A549 treated with dexamethasone at 1 μM for 4 hours (cell line): ENCODE measurements around the gene MFSD11. TPM values are rescaled to one million over a fixed set of nuclear protein-coding genes. Genes with fewer than 3 reads are reported as not detected.

Source experiments
- total RNA-seq: library from RNA; stranded (reverse); fragments of 200-300 nt; extraction: Qiagen RNA extraction; gene quantifications from 5 replicates; pipeline ENCODE4 v1.2.3, GENCODE V29; 2022

The MFSD11 gene
- total RNA-seq = 17.3 to 22.8 TPM (median 21.0 TPM) in 5 replicates

DNA sequence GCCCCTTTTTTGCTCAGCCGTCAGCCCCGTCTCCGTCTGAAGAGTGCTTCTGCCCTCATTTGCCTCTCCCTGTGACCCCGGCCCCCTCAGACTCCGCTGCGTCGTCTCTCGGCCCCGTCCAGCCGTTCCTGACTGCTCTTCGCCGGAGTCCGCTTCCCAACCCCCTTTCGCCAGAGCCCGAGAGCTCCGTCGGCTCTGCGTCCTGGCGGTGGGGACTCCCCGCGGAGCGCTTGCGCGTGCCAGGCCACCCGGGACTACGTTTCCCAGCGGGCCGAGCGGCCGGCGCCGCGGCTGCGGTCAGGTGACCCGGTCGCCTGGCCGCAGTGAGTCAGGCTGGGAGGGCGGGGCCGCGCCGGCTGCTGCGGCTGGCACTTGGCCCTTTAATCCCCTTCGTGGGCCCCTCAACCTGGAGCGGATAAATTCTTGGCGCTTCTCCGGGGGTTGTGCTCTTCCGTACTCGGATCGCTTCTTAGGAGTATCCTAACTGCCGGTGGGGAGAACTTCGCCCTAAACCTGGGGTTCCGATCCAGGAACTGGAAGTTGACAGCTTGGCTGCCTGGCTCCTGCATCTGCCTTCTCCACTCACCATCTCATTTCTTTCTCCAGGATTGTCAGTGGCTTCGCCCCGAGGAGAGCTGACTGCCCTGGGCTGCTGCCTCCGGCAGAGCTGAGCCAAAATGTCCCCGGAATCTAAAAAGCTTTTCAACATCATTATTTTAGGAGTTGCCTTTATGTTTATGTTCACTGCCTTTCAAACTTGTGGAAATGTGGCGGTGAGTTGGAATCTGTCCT, at the start of gene MFSD11:
TSS of gene MFSD11 (plus strand) at position 444 of the 792 bp plus-strand sequence. CDS start at position 678, 234 bp downstream.

DNA sequence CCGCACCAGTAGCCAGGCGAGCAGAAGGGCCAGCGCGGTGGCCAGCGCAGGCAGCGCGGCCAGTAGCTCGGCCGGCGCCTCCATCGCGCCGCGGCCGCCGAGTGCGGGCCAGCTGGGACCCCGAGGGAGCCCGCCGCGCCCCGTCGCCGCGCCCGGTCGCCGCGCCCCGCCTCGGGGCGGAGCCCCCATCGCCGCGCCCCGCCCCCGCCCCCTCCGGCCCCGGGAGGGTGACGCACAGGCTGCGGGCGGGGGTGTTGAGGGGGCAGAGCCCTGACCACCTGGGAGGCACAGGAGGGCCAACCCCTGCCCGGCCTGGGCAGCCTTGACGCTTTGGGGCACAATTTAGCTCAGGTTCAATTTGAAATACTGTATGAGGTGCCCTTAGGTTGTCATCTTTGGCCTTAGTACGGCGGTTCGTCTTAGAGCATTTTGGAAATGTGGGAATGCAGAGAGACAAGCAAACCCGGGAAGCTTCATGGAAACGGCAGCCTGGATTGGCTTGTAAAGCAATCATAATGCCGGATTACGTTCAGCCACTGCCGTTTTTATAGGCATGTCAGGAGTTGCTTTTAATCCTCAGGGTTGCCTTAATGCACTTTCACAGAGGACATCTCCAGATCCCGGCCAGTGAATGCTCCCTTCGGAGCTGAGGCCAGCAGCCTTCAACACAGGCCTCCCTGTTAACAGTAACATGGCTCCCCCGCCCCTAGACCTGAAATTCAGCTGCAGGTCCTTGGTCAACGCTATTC, 26.9 kb upstream of the MFSD11 start, which contains the start of gene MXRA7:
TSS of gene MXRA7 (minus strand) at position 103 of the 749 bp plus-strand sequence. CDS start at position 84, 19 bp downstream.

DNA sequence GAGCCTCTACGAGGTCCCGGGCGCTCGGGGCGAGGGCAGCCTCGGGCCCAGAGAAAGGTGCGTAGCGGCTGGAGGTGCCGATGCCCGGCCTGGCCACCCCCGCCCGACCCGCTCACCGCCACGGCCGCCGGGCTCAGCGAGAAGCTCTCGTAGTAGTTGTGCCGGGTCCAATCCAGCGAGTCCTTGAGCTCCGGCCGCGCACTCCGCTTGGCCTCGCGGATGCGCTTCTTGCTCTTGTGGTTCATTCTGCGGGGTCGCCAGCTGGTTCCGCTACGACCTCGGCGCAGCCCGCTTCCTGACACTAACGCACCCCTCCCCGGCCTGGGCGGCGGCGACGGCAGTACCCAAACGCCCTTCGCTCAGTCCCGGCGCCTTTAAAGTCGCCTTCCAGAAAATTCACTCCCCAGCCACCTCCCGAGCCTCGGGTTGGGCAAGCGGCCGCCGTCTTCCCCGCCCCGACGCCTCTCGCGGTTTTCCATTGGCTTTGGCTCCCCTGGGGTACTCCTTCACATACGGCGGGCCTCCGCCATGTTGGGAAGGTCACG, 11.6 kb upstream of the MFSD11 start, which contains the start of gene JMJD6:
TSS of gene JMJD6 (minus strand) at position 376 of the 545 bp plus-strand sequence. CDS start at position 245, 131 bp downstream.

DNA sequence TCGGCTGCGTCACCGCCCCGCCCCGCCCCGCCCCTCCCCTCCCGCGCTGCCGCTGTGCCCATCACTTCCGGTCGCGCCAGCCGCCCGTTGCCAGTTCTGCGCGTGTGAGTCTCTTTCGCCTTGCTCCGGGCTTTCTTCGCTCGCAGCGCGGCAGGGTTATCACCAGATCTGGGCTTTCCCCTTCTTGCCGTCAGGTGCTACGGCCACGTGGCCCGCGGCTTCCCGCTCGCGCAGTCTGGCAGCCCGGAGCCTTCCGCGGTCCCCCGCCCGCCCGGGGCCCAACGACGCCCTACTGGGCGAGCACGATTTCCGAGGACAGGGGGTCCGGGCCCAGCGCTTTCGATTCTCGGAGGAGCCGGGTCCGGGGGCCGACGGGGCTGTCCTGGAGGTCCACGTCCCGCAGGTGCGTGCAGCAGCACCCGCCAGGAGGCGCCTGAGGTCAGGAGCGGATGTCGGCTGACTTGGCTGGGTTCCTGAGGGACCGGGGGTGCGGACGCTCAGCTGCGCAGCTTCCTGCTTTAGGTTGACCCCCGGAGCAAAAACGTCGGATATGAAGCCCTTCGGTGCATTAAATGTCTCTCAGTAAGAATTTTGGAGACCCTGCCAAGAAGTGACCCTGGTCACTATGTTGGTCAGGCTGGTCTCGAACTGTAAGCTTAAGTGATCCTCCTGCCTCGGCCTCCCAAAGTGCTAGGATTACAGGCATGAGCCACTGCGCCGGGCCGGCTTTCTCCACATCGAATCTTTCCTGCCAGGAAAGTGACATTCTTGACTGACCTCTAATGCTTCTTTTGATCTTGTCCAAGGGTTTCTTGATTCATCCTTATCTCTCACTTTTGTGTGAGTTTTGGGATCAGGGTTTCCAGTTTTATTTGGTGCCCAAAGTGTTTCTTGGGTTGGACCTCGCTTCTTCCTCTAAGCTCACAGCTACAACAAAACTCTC, 10.9 kb upstream of the MFSD11 start, which contains the start of gene METTL23:
TSS of gene METTL23 (plus strand) at position 64 of the 943 bp plus-strand sequence. CDS start 2,872 bp downstream, outside the sequence.

DNA sequence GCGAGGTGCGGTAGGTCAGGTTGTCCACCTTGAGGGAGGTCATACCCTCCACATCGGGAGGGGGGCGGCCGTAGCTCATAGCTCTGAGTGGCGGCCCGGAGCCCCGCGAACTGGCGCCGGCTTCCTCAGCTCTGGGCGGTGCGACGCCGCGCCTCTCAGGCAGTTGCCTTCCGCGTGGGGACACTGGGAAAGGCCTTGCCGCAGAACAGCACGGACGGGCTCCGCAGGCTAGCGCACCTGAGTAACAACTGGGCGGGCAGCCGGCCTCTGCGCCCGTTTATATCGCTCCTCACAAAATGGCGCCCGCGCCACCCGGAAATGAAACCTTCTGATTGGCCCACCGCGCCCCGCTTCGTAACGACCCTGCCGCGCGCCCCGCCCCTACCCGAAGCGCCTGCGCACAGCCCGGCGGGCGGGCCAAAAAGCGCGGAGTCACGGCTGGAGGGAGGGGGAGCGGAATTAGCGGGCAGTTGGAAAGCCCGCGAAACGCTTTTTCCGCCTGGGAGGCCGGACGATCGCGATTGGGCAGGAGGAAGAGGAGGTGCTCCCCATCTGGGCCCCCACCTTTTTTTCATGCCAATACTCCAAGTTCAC, 740 bp upstream of the MFSD11 start, which contains the start of gene SRSF2:
TSS of gene SRSF2 (minus strand) at position 250 of the 594 bp plus-strand sequence. CDS start at position 79, 171 bp downstream.

Other genes with a start within 250 kb of the MFSD11 start
- 44.4 to 74.5 TPM (median 63.2 TPM) in 5 replicates for gene RHBDF2, start 236.7 kb upstream of the MFSD11 start, total RNA-seq
- gene CYGB, start 200.4 kb upstream of the MFSD11 start, total RNA-seq = 0.71 to 1.4 TPM (median 0.98 TPM) in 5 replicates
- not detected in 5 replicates for gene PRCD, start 198.1 kb upstream of the MFSD11 start, total RNA-seq
- 0.38 to 0.75 TPM (median 0.51 TPM) in 5 replicates for gene ST6GALNAC2, start 152.3 kb upstream of the MFSD11 start, total RNA-seq
- 0.14 to 0.75 TPM (median 0.52 TPM) in 5 replicates for gene ST6GALNAC1, start 94.4 kb upstream of the MFSD11 start, total RNA-seq
- 53.9 to 74.6 TPM (median 60.7 TPM) in 5 replicates for gene MXRA7, start 27.2 kb upstream of the MFSD11 start, total RNA-seq
- gene JMJD6, start 11.5 kb upstream of the MFSD11 start, total RNA-seq = 70.4 to 78.5 TPM (median 75.4 TPM) in 5 replicates
- 52.5 to 59.2 TPM (median 55.7 TPM) in 5 replicates for gene METTL23, start 11.3 kb upstream of the MFSD11 start, total RNA-seq
- 325 to 421 TPM (median 394 TPM) in 5 replicates for gene SRSF2, start 788 bp upstream of the MFSD11 start, total RNA-seq
- 13.7 to 21.3 TPM (median 20.9 TPM) in 5 replicates for gene MGAT5B, start 130.3 kb downstream of the MFSD11 start, total RNA-seq